HEK293T (cell line): ENCODE results near the gene DHDH.

Experiments
- BHLHE40 ChIP-seq: fragments of 450-650 bp; IDR thresholded peaks from 2 replicates; pipeline ENCODE4 v1.6.1; 2016; ENCODE audit warnings: mild to moderate bottlenecking, moderate library complexity, borderline replicate concordance
- HDGF ChIP-seq: fragments of 450-650 bp; IDR thresholded peaks from 2 replicates; pipeline ENCODE4 v1.6.1; 2017; ENCODE audit warnings: antibody characterized with exemption, borderline replicate concordance
- SUZ12 ChIP-seq: fragments of 450-650 bp; IDR thresholded peaks from 2 replicates; pipeline ENCODE4 v1.6.1; 2016; ENCODE audit warnings: mild to moderate bottlenecking
- ZNF384 ChIP-seq: fragments of 450-650 bp; IDR thresholded peaks from 2 replicates; pipeline ENCODE4 v1.6.1; 2016

DNA sequence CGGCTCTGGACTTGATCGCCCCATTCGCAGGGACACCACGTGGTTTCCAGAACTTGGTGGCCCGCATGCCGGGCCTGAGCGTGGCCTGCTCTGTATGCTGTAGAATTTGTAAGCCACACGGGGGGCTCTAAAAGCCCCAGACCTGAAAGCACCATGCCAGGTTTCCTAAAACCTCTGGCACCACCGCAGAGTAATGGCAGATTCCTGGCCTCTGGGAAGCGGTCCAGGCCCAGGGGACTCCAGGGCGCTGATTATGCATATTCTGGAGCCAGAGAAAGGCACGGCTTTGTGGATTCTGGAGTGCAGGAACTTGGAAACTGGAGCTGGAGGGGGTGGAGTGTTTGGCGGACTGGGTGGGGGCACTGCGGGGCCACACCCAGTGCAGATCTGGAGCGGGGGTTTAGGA is 35.3 kb downstream of the DHDH start:
- TF ChIP-seq BHLHE40 (no peak), HDGF (no peak), ZNF384 (no peak), SUZ12 (no peak)
